ENCODE data around the gene BAG5. TPM values are rescaled to one million over a fixed set of nuclear protein-coding genes. Genes with fewer than 3 reads are reported as not detected.

Gene BAG5
- total RNA-seq, 1 experiment from 2014 or later, result 36.5 TPM

DNA sequence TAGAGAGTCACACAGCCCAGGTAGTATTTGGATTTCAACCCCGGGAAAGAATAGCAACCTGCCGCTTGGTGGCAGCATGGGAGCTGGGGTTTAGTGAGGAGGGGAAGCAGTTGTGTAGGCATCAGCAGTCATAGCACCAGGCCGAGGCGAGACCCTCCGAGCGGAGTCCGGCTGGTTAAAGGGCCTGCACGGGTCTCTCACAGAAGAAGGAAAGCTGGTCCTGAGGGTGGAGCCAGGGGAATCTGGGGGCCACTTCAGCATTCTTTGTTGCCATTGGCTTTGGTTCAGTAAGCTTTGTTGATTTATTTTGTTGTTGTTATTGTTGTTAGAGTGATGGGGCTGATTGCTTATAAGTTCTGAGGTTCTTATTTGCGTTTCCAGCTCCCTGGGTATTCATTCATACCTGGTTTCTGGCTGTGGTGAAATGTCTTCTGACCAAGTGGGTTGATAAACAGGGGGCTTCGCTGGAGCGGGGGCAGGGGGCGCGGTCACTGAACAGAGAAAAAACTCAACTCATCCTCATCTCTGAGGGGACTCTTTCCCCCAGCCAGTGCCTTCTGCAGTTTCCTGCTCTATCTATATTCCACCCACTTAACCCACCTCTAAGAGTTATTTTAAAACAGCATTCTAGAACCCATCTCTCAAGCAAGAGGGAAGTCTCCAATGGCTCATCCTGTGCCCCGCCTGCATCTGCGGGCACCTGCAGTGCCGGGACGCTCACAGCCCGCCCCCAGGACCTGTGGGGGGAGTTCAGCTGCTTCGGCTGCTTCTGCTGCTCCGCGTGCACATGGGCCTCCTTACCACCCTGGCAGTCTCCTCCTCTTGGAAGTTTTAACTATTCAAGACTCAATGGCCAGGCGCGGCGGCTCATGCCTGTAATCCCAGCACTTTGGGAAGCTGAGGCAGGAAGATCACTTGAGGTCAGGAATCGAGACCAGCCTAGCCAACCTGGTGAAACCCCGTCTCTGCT, 51.4 kb downstream of the BAG5 start:
- Mint-ChIP-seq H3K27ac (ENCODE audit: unreplicated experiment) (no peak overlapping the region), H3K4me1 (ENCODE audit: low read depth, unreplicated experiment) (no peaks in the 10 kb centered on the region), H3K36me3 (ENCODE audit: insufficient read depth, unreplicated experiment) (peaks cover 68% of the 10 kb centered on the region), H3K9me3 (ENCODE audit: low read depth, unreplicated experiment) (no peaks in the 10 kb centered on the region), H3K27me3 (ENCODE audit: unreplicated experiment) (no peaks in the 10 kb centered on the region), H3K4me3 (ENCODE audit: low read depth, unreplicated experiment) (no peak overlapping the region)
- BruUV-seq (replicated peaks), result no TSS peak
- intact Hi-C loops (cut with micrococcal nuclease; ENCODE audit: unreplicated experiment), result no loop called here
- no peak for DNase-seq
- TF ChIP-seq, protein P1, sequence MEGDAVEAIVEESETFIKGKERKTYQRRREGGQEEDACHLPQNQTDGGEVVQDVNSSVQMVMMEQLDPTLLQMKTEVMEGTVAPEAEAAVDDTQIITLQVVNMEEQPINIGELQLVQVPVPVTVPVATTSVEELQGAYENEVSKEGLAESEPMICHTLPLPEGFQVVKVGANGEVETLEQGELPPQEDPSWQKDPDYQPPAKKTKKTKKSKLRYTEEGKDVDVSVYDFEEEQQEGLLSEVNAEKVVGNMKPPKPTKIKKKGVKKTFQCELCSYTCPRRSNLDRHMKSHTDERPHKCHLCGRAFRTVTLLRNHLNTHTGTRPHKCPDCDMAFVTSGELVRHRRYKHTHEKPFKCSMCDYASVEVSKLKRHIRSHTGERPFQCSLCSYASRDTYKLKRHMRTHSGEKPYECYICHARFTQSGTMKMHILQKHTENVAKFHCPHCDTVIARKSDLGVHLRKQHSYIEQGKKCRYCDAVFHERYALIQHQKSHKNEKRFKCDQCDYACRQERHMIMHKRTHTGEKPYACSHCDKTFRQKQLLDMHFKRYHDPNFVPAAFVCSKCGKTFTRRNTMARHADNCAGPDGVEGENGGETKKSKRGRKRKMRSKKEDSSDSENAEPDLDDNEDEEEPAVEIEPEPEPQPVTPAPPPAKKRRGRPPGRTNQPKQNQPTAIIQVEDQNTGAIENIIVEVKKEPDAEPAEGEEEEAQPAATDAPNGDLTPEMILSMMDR (IDR thresholded peaks at IDR 0.05; ENCODE audit: unreplicated experiment), result no peak
- CTCF ChIA-PET, result interaction anchor here (0.6 kb wide), 1 partner anchor 21 kb away, joined by 3 read pairs; no protein-coding TSS in a partner anchor

- intact Hi-C loops (cut with micrococcal nuclease; ENCODE audit: unreplicated experiment), result no loop called here
- Mint-ChIP-seq H3K9me3 (ENCODE audit: low read depth, unreplicated experiment) (no peaks in the 10 kb centered on the region), H3K4me1 (ENCODE audit: low read depth, unreplicated experiment) (no peaks in the 10 kb centered on the region), H3K27ac (ENCODE audit: unreplicated experiment) (no peak overlapping the region), H3K36me3 (ENCODE audit: insufficient read depth, unreplicated experiment) (peaks cover 77% of the 10 kb centered on the region), H3K27me3 (ENCODE audit: unreplicated experiment) (no peaks in the 10 kb centered on the region), H3K4me3 (ENCODE audit: low read depth, unreplicated experiment) (no peak overlapping the region)
- TF ChIP-seq, protein P1 (IDR thresholded peaks at IDR 0.05; ENCODE audit: unreplicated experiment), result no peak
- BruUV-seq (replicated peaks), result no TSS peak
- DNase-seq, result no peak
- CTCF ChIA-PET, result no interaction called here
These were observed 52.4 kb downstream of the BAG5 start for GRCh38 chr14:103509864-103510723.

GRCh38 chr14:103508521-103509329, 53.7 kb downstream of the BAG5 start:
- Mint-ChIP-seq H3K27ac (ENCODE audit: unreplicated experiment) (no peak overlapping the region), H3K9me3 (ENCODE audit: low read depth, unreplicated experiment) (no peaks in the 10 kb centered on the region), H3K4me3 (ENCODE audit: low read depth, unreplicated experiment) (no peak overlapping the region), H3K4me1 (ENCODE audit: low read depth, unreplicated experiment) (no peaks in the 10 kb centered on the region), H3K27me3 (ENCODE audit: unreplicated experiment) (no peaks in the 10 kb centered on the region), H3K36me3 (ENCODE audit: insufficient read depth, unreplicated experiment) (peaks cover 75% of the 10 kb centered on the region)
- TF ChIP-seq, protein P1 (IDR thresholded peaks at IDR 0.05; ENCODE audit: unreplicated experiment), result no peak
- BruUV-seq (replicated peaks), result no TSS peak
- no peak for DNase-seq
- intact Hi-C loops (cut with micrococcal nuclease; ENCODE audit: unreplicated experiment), result no loop called here
- CTCF ChIA-PET, result interaction anchor here (0.6 kb wide), 1 partner anchor 255 kb away, joined by 4 read pairs; no protein-coding TSS in a partner anchor

DNA sequence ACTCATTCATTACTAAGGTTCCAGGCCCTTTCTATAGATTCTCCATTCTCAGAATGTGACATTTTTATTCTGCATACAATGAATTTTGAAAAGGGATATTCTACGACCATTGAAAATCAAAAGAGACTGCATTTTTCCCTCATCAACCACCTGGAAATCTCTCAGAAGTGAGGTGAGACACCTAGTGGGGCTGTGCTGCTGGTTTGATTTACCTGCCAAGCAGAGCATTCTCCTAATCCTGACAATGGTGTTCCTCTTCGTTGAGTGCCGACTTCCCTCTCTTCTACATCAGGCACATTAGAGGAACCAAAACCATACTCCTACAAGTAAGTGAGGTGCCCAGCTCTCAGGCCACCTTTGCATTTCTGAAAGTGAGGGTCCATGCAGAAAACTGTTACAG, 54.7 kb downstream of the BAG5 start:
- BruUV-seq (replicated peaks), result no TSS peak
- no peak overlapping the region for H3K27ac Mint-ChIP-seq (ENCODE audit: unreplicated experiment)
- CTCF ChIA-PET, result no interaction called here

More for the DNA sequence above, 54.7 kb downstream of the BAG5 start:
- Mint-ChIP-seq H3K9me3 (ENCODE audit: low read depth, unreplicated experiment) (no peaks in the 10 kb centered on the region), H3K4me3 (ENCODE audit: low read depth, unreplicated experiment) (no peak overlapping the region), H3K4me1 (ENCODE audit: low read depth, unreplicated experiment) (no peaks in the 10 kb centered on the region), H3K27me3 (ENCODE audit: unreplicated experiment) (no peaks in the 10 kb centered on the region), H3K36me3 (ENCODE audit: insufficient read depth, unreplicated experiment) (peaks cover 77% of the 10 kb centered on the region)
- intact Hi-C loops (cut with micrococcal nuclease; ENCODE audit: unreplicated experiment), result no loop called here
- DNase-seq, result no peak
- TF ChIP-seq, protein P1 (IDR thresholded peaks at IDR 0.05; ENCODE audit: unreplicated experiment), result no peak

Measured in Calu3 (cell line).